BJ (cell line): ENCODE data around the gene PPP1R7. TPM values are rescaled to one million over a fixed set of nuclear protein-coding genes. Genes with fewer than 3 reads are reported as not detected.

Experiments used
- CTCF ChIA-PET: fragments of 350-600 bp; formaldehyde crosslinking; extraction: SDS; loops from one replicate; lab custom pipeline; 2021; ENCODE audit warnings: antibody characterized with exemption, inconsistent platforms; lab: Yijun Ruan, JAX
- POLR2A ChIA-PET: fragments of 300-600 bp; sonication (Branson Sonifier 250); formaldehyde crosslinking; extraction: SDS; loops from one replicate; lab custom pipeline; 2021; ENCODE audit warnings: antibody characterized with exemption; lab: Charles Lee
- DNase-seq: peaks from one replicate; pipeline ENCODE4 v3.0.0-alpha.2; 2011; ENCODE audit warnings: low read depth
- H3K27me3 ChIP-seq: 2 replicates; pipeline ENCODE4 v1.6.0; 2011; ENCODE audit warnings: low read length; ENCODE audit not compliant: control insufficient read depth, insufficient read depth
- H3K36me3 ChIP-seq: 2 replicates; pipeline ENCODE4 v1.5.1; 2011; ENCODE audit warnings: low read length; ENCODE audit not compliant: control insufficient read depth, insufficient read depth
- H3K4me3 ChIP-seq: 2 replicates; pipeline ENCODE4 v1.5.1; 2011; ENCODE audit warnings: low read depth, mild to moderate bottlenecking, control low read depth, low read length
- polyA plus RNA-seq: library from polyadenylated mRNA; depleted of rRNA; stranded (reverse); fragments of >200 nt; gene quantifications from 2 replicates; pipeline ENCODE4 v1.2.3, GENCODE V29; 2011
- TF ChIP-seq, protein P1 (sequence below): IDR thresholded peaks from 2 replicates; pipeline ENCODE4 v1.5.1; 2011; ENCODE audit warnings: low read depth, mild to moderate bottlenecking, control low read depth, inconsistent platforms, low read length, moderate library complexity; ENCODE audit not compliant: insufficient read depth

Gene PPP1R7
- polyA plus RNA-seq, 1 experiment, result 45.8 TPM

DNA sequence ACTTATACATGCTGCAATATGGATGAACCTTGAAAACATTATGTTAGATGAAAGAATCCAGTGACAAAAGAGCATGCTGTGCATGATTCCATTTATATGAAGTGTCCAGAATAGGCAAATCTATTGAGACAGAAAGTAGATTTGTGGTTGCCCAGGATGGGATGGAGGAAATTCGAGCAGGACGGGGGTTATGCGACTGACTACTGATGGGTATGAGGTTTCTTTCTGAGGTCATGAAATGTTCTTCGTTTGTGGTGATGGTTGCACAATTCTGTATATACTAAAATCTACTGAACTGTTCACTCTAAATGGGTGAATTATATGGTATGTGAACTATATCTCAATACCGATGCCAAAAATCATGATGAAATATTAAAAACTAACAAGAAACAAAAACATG is 29.3 kb upstream of the PPP1R7 start:
- DNase-seq, result no peak
- no peak overlapping the region for H3K4me3 ChIP-seq
- CTCF ChIA-PET, result no interaction called here
- TF ChIP-seq, protein P1, sequence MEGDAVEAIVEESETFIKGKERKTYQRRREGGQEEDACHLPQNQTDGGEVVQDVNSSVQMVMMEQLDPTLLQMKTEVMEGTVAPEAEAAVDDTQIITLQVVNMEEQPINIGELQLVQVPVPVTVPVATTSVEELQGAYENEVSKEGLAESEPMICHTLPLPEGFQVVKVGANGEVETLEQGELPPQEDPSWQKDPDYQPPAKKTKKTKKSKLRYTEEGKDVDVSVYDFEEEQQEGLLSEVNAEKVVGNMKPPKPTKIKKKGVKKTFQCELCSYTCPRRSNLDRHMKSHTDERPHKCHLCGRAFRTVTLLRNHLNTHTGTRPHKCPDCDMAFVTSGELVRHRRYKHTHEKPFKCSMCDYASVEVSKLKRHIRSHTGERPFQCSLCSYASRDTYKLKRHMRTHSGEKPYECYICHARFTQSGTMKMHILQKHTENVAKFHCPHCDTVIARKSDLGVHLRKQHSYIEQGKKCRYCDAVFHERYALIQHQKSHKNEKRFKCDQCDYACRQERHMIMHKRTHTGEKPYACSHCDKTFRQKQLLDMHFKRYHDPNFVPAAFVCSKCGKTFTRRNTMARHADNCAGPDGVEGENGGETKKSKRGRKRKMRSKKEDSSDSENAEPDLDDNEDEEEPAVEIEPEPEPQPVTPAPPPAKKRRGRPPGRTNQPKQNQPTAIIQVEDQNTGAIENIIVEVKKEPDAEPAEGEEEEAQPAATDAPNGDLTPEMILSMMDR, result no peak
- POLR2A ChIA-PET, result no interaction called here
- H3K36me3 ChIP-seq, result no peaks in the 10 kb centered on the region
- no peaks in the 10 kb centered on the region for H3K27me3 ChIP-seq

DNA sequence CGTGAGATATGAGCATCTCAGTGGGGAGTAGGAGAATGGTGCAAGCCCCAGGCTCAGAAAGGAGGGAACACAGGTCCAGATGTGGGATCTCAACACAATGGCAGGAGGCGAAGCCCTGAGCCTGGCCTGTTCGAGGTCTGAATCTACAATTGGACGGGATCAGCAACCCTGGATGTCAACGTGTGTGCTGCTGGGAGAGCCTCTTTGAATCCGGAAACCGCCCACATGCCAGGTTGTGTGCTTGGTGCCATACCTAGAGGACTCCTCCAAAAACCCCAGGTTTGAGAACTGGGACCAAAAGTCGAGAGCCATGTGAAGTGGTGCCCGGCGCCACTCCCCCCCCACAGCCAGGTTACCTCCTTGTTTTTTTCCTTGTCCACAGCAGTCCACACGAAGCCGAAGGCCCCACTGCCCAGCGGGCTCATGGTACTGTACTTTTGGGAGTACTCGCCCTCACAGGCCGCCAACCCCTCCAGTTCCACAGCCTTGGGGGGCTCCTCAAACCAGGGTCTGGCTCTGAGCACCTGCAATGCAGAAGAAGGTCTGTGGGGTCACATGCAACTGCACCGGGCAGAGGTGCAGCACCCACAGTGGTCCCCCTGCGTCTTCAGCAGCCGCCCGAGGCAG is 27.8 kb upstream of the PPP1R7 start:
- H3K27me3 ChIP-seq, result no peaks in the 10 kb centered on the region
- no peak overlapping the region for H3K4me3 ChIP-seq
- POLR2A ChIA-PET, result no interaction called here
- CTCF ChIA-PET, result no interaction called here
- H3K36me3 ChIP-seq, result no peaks in the 10 kb centered on the region
- TF ChIP-seq, protein P1, result no peak
- DNase-seq, result no peak

DNA sequence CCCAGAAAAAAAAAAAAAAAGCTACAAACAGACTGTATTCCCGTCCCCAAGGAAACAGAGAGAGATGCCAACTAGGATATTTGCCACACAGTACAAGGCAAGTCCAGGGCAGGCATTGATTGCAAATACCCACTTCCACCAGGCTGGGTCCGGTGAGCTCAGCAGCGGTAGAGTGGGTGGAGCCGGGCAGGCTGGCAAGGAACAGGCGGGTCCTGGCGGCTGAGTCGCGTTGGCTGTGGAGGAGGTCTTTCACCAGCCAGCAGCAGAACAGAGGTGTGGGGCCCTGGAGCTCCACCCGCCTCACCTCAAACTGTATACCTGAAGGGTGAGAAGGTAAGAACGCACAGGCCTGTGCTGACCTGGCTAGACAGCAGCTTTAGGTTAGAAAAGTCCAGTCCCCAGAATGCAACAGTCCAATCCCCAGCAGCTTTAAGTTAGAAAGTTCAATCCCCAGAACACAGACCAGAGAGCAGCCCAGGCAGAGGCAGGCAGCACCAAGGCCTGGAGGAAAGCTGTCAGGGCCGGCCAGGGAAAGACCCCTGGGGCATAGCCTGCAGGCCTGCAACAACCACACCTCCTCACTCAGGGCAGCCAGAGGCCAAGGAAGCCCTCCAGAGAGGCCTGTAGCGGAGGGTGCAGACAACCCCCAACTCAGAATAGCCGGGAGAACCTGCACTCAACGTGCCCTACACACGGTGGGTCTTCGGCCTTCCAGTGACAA is 26.3 kb upstream of the PPP1R7 start:
- no peak overlapping the region for H3K4me3 ChIP-seq
- DNase-seq, result no peak
- TF ChIP-seq, protein P1, result no peak
- no peaks in the 10 kb centered on the region for H3K36me3 ChIP-seq
- no peaks in the 10 kb centered on the region for H3K27me3 ChIP-seq
- CTCF ChIA-PET, result interaction anchor here (0.7 to 0.9 kb wide), 2 partner anchors 14 kb away, joined by 3 read pairs; no protein-coding TSS in a partner anchor
- POLR2A ChIA-PET, result no interaction called here

DNA sequence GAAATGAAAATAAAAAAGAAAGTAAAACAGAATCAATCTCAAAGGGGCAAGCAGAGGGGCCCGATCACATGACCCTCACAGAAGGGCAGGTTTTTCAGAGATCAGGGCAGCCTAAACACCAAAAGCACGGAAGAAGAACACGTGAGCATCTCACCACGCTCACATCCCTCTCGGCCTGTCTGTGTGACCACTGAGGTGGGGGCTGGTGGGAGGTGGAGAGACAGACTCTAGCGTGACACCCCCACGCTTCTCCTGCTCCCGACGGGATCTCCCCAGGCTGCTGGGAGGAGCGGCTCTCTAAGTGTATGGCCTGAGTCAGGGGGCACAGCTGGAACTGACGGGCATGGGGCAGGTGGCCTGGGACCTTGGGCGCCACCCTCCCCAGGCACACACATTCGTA is 24.6 kb upstream of the PPP1R7 start:
- TF ChIP-seq, protein P1, result no peak
- Histone ChIP-seq H3K4me3 (no peak overlapping the region), H3K27me3 (no peaks in the 10 kb centered on the region), H3K36me3 (no peaks in the 10 kb centered on the region)
- ChIA-PET CTCF (no interaction called here), POLR2A (no interaction called here)
- DNase-seq, result no peak

DNA sequence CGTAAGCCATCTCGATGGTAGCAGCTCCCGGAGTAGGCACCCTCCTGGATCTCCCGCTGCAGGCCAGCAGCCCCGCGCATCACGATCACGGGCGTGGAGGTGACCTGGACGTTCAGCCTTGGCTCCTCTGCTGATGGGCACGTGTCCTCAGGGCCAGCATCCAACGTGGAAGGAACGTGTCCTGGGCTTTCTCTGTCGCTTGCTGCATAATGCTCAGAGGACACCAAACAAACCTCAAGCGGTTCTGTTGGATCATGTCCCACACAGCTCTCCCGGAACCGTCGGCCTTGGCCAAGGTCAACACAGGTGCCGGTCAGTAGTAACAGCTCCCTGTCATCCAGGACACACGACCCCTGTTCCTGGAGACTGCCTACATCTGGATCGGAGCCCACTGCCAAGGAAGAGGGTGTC is 24.1 kb upstream of the PPP1R7 start:
- Histone ChIP-seq H3K4me3 (no peak overlapping the region), H3K36me3 (no peaks in the 10 kb centered on the region), H3K27me3 (no peaks in the 10 kb centered on the region)
- ChIA-PET POLR2A (no interaction called here), CTCF (no interaction called here)
- DNase-seq, result no peak
- TF ChIP-seq, protein P1, result no peak
